Measurements from ENCODE around the gene POLR3G.

DNA sequence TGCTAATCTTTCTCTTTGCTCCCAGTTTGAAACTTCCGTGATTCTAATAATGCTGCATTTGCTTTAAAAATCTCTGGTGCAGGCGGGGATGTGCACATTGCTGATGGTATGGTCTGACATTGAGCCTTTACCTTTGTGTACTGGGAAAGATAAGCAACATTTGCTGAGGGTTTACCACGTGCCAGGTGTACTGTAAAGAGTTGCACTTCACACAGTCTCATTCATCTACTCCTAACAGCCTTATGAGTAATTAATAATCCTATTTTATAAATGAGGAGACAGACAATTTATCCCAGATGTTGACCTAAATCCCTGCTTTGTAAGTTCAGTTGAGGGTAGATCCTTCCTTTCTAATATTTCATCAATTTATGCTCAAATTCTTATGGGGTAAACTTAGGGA is 83.2 kb downstream of the POLR3G start:
- TF ChIP-seq GATA1 (IDR thresholded peaks at IDR 0.05; ENCODE audit: low read depth, low read length) (no peak), POLR2A (IDR thresholded peaks at IDR 0.05; ENCODE audit: low read length) (no peak)
